ENCODE measurements around the gene USP31.
A peak's percentile ranks its signal among the peaks of the same experiment; 100 is the strongest.
"Not testable (repeated sequence)": the region's sequence is repeated elsewhere in the genome, so short reads cannot be mapped to it uniquely, and the experiment has no call there.

USP31 gene

GRCh38 chr16:23155445-23156049 lies 6.3 kb upstream of the USP31 start:
- no peak for DNase-seq

DNA sequence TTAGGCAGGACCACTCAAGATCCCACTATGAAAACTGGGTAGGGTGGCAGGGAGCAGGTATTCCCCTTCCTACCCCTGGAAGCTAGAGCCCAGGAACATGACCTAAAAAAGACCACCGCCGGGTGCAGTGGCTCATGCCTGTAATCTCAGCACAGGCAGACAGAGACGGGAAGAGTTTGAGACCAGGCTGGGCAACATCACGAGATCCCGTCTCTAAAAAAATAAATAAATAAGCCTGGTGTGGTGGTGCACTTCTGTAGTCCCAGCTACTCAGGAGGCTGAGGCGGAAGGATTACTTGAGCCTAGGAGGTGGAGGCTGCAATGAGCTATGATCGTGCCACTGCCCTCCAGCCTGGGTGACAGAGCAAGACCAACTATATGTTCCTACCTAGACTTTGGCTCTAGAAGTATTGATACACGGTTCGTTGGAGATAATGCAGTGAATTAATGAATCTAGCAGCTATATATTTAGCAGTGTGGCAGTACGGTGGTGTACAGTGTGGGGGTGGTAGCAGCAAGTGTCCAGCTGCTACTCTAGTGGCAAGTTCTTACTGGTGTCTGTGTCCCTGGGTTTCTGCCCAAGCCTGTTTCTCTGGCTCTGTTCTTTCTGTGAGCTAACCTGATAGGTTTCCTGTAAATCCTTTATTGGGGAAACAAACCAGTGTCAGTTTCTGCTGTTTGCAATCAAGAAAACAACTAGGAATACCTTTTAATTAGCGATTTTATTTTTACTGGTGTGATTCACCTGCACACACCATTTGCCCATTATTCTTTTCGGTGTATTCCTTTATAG lies 3.3 kb upstream of the USP31 start:
- DNase-seq = no peak

DNA sequence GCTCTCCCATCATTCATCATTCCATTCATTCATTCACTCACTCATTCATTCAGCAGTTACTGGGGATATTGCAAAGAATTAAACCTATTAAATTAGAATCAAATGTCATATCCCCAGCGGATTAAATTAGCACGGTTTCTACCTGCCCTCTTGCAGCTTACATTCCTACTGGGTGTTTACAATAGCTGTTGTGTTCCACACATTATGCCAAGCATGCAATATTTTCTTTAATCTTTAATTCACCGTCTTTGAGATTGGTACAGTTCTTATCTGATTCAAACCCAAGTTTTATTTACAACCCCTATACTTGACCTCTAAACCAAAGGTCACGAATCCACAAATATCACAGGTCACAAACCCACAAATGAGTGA lies 727 bp upstream of the USP31 start:
- no peak for DNase-seq

- DNase-seq = peak; percentile 36
These were observed 562 bp downstream of the USP31 start for GRCh38 chr16:23148513-23149266.

DNA sequence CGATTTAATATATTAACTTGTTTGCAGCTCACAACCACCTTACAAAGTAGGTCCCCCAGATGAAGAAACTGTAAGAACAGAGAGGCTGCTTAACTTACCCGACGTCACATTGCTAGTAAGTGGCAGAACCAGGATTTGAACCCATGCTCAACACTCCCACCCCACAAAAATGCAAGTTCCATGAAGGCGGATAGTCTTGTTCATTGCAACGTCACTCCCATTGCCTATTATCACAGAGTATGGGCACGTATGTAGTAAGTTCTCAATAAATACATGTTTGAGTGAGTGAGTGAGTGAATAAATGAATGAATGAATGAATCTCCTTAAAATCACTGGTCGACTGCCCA lies 1.1 kb downstream of the USP31 start:
- DNase-seq = no peak

DNA sequence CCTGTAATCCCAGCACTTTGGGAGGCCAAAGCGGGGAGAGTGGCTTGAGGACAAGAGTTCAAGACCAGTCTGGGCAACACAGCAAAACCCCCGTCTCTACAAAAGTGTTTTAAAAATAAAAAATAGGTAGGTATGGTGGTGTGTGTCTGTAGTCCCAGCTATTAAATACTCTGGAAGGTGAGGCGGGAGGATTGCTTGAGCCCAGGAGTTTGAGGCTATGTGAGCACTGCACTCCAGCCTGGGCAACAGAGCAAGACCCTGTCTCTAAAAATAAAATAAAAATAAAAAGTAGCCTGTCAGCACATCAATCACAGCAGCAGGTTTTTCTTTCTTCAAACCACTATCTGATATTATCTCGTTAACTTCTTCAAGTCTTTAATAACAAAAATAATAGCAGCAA lies 1.6 kb downstream of the USP31 start:
- DNase-seq = no peak

GRCh38 chr16:23146877-23147601 lies 2.2 kb downstream of the USP31 start:
- DNase-seq = no peak

GRCh38 chr16:23145608-23146007 lies 3.6 kb downstream of the USP31 start:
- DNase-seq = peak; percentile 48

- DNase-seq = no peak
These were observed 4.1 kb downstream of the USP31 start for GRCh38 chr16:23145186-23145585.

GRCh38 chr16:23144393-23144792 lies 4.9 kb downstream of the USP31 start:
- not testable (repeated sequence) for DNase-seq

- DNase-seq = no peak
These were observed 5.9 kb downstream of the USP31 start for GRCh38 chr16:23143391-23143790.

DNA sequence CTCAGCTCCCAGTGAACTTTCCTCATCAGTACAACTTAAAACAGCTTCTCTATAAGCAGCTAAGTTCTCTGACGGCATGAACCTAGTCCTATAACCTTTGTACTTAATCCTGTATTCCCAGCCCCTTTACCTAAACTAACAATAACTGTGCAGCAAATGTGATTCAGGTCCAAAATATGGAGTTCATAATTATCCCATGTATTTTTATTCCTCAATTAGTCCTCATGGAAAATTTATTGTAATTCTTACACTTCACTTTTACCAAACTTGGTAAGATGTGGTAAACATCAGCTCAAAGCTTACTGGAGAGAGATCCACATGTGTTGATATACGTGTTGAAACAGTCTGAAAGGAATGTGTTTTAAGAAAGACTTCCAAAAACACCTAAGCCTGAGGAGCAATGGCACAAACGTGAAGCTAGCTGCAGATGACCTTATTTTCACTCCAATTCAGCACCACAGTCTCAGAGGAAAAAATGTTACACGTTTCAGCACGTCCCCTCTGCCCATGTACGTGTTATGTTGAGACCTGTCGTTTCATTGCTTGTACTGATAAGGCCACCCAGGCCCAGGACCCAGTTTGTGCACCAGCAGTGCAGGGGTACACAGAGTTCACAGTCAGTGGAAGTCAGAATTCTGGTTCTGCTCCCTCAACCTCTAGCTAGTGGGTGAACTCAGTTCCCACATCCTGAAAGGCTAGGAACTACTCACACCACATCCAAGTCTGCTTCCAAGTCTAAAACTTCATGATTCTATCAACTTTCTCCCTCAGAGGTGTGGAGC lies 7.1 kb downstream of the USP31 start:
- no peak for DNase-seq

- DNase-seq = no peak
These were observed 7.8 kb downstream of the USP31 start for GRCh38 chr16:23141500-23141899.

GRCh38 chr16:23141033-23141432 lies 8.2 kb downstream of the USP31 start:
- DNase-seq = no peak

GRCh38 chr16:23140107-23140506 lies 9.1 kb downstream of the USP31 start:
- DNase-seq = no peak

DNA sequence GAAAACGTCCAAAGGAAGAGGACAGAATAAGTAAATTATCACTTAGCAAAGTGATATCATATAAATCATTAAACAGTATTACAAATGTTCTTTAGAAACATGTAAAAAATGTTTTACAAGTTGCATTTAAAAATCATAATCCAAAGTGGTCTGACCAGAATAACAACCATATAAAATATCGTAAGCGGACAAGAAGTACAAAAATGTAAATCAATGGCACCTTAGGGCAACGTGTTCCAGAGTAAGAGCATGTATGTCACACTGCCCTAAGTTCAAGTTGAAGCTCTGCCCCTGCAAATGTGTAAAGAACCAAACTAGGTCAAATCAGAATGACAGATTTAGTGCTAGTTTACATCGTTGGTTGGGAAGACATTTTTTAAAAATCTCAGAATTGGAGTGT lies 11.4 kb downstream of the USP31 start:
- no peak for DNase-seq

- DNase-seq = no peak
These were observed 12.0 kb downstream of the USP31 start for GRCh38 chr16:23137256-23137655.

GRCh38 chr16:23134274-23134673 lies 15.0 kb downstream of the USP31 start:
- DNase-seq = no peak

DNA sequence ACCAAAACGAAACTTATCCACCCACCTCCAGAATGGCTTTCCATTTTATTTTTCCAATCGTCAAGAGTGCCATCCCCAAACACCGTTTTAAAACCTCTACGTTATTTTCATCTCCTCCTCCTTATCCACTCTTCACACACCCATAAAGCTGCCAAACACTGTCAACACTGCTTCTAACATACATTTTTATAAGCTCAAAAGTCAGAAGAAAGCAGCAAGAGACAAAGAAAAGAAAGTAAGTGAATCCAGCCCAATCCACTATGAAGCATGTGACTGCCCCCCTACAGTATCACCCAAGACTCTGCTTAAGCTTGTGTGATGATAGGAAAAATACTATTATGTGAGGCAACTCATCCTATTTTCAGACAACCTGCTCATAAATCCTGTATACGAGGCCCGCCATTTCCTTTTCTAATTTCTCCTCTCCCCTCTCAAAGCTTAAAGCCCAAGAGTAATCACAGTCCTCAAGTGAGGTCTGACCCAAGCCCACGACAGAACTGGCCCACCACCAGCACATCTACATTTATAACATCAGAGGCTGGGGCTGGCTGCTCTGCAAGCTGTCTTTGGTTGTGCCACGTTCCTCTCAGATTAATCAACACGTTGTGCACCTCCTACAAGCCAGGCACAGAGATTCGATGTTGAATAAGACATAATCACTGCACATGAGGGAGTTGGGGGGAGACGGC lies 16.3 kb downstream of the USP31 start:
- peak; percentile 66 for DNase-seq

GRCh38 chr16:23131931-23132621 lies 17.2 kb downstream of the USP31 start:
- no peak for DNase-seq

- no peak for DNase-seq
These were observed 17.8 kb downstream of the USP31 start for GRCh38 chr16:23131436-23131835.
